CD4-positive, alpha-beta T cell treated with Interleukin-4 for 1 hour (primary cell): ENCODE measurements around the gene RUNDC1.
A peak's percentile ranks its signal among the peaks of the same experiment; 100 is the strongest.
"Not testable (repeated sequence)": the region's sequence is repeated elsewhere in the genome, so short reads cannot be mapped to it uniquely, and the experiment has no call there.

ENCODE experiments used
- DNase-seq, 2 donors: peaks; one replicate each; pipeline ENCODE4 v3.0.0-alpha.2; 2020 to 2022

Gene RUNDC1

GRCh38 chr17:42980274-42980765, at the start of gene RUNDC1:
Gene RUNDC1 (plus strand): TSS chr17:42980565. CDS start chr17:42980577, 12 bp downstream.
- DNase-seq: peak; percentile 90 to 91

GRCh38 chr17:42937712-42938596, 42.4 kb upstream of the RUNDC1 start:
- peak; percentile 13 to 29 for DNase-seq

GRCh38 chr17:42944211-42944610, 36.2 kb upstream of the RUNDC1 start:
- no peak for DNase-seq

GRCh38 chr17:42946812-42947211, 33.6 kb upstream of the RUNDC1 start:
- DNase-seq: no peak

- DNase-seq: no peak
Observed at GRCh38 chr17:42950044-42950783, 30.2 kb upstream of the RUNDC1 start.

GRCh38 chr17:42953669-42954068, 26.7 kb upstream of the RUNDC1 start:
- no peak for DNase-seq

GRCh38 chr17:42964161-42964932, 16.0 kb upstream of the RUNDC1 start, which contains the start of gene AARSD1:
Gene AARSD1 (minus strand): TSS chr17:42964454. CDS start chr17:42964440, 14 bp downstream.
- peak; percentile 93 for DNase-seq

GRCh38 chr17:42967925-42968324, 12.4 kb upstream of the RUNDC1 start:
- no peak for DNase-seq

GRCh38 chr17:42969001-42969581, 11.3 kb upstream of the RUNDC1 start:
- no peak for DNase-seq

- DNase-seq: no peak
Observed at GRCh38 chr17:42971589-42971988, 8.8 kb upstream of the RUNDC1 start.

- not testable (repeated sequence) for DNase-seq
Observed at GRCh38 chr17:42973323-42973722, 7.0 kb upstream of the RUNDC1 start.

- DNase-seq: no peak
Observed at GRCh38 chr17:42975265-42975664, 5.1 kb upstream of the RUNDC1 start.

- not testable (repeated sequence) for DNase-seq
Observed at GRCh38 chr17:42975701-42976100, 4.7 kb upstream of the RUNDC1 start.

- peak in 1 of 2 donors; percentile 11 for DNase-seq
Observed at GRCh38 chr17:42979511-42980273, 673 bp upstream of the RUNDC1 start, which contains the start of gene PTGES3L. Gene PTGES3L (minus strand): TSS chr17:42980080. CDS start chr17:42980053, 27 bp downstream.

GRCh38 chr17:42980766-42981397, 517 bp downstream of the RUNDC1 start:
- DNase-seq: peak; percentile 49 to 54

GRCh38 chr17:42982266-42982665, 1.9 kb downstream of the RUNDC1 start:
- DNase-seq: no peak

- DNase-seq: peak in 1 of 2 donors; percentile 22
Observed at GRCh38 chr17:42985225-42985624, 4.9 kb downstream of the RUNDC1 start.

GRCh38 chr17:42989141-42989540, 8.8 kb downstream of the RUNDC1 start:
- no peak for DNase-seq

- no peak for DNase-seq
Observed at GRCh38 chr17:42989726-42990652, 9.6 kb downstream of the RUNDC1 start.

GRCh38 chr17:42991471-42991870, 11.1 kb downstream of the RUNDC1 start:
- no peak for DNase-seq
